HCT116 (cell line): ENCODE results near the gene PACSIN2. TPM values are rescaled to one million over a fixed set of nuclear protein-coding genes. Genes with fewer than 3 reads are reported as not detected.

Experiments
- ATAC-seq: fragments of 200-7000 bp; cut with Tn5 transposase; 2 replicates; pipeline ENCODE4 v1.9.1; 2020; ENCODE audit warnings: mild to moderate bottlenecking, moderate library complexity
- BruUV-seq: library from RNA; stranded (reverse); fragments of 400-500 nt; replicated peaks from 2 replicates; lab custom pipeline; 2021; lab: Mats Ljungman, UMichigan
- CTCF ChIA-PET: fragments of 300-600 bp; sonication (Branson Sonifier 250); formaldehyde crosslinking; loops from one replicate; lab custom pipeline; 2021; ENCODE audit warnings: antibody characterized with exemption; lab: Charles Lee
- POLR2A ChIA-PET: fragments of 300-600, 350-600 bp; sonication (Branson Sonifier 250); formaldehyde crosslinking; loops from one replicate; lab custom pipeline; 2021; ENCODE audit warnings: antibody characterized with exemption; lab: Charles Lee
- RAD21 ChIA-PET, 2 experiments: fragments of 300-600 bp; sonication (Branson Sonifier 250); formaldehyde crosslinking; loops; one replicate each; lab custom pipeline; 2023; ENCODE audit warnings: low total read pairs in 2 of 2; ENCODE audit not compliant: uncharacterized antibody in 2 of 2, unreplicated experiment in 2 of 2, low non-redundant PET in 1 of 2; lab: Charles Lee
- DNase-seq: peaks from one replicate; pipeline ENCODE4 v3.0.0-alpha.2; 2010; ENCODE audit warnings: low read depth, low spot score
- H2AFZ ChIP-seq: fragments of 200-600 bp; shearing (Covaris generic), sonication (generic); 2 replicates; pipeline ENCODE4 v1.6.1; 2017; ENCODE audit warnings: low read depth, mixed run types, mixed read lengths, antibody characterized with exemption, low read length; ENCODE audit not compliant: poor library complexity, severe bottlenecking
- H3K27ac ChIP-seq: 2 replicates; pipeline ENCODE4 v1.5.1; 2012; ENCODE audit warnings: low read depth, low read length
- H3K27me3 ChIP-seq: fragments of 200-600 bp; sonication (generic); 2 replicates; pipeline ENCODE4 v1.6.1; 2016; ENCODE audit warnings: mixed run types, low read length, mixed read lengths; ENCODE audit not compliant: insufficient read depth
- H3K36me3 ChIP-seq, 2 experiments: fragments of 200-500 bp in 1 of 2; fragments of 200-600 bp in 1 of 2; sonication (Bioruptor generic) in 1 of 2; sonication (generic) in 1 of 2; 2 replicates each; pipeline versions ENCODE4 v1.5.1 to v1.6.1; 2014 to 2016; ENCODE audit warnings: low read length in 2 of 2, inconsistent platforms in 1 of 2, mixed read lengths in 1 of 2, mixed run types in 1 of 2; ENCODE audit not compliant: insufficient read depth in 2 of 2, control insufficient read depth in 1 of 2
- H3K4me1 ChIP-seq, 2 experiments: fragments of 200-600 bp in 1 of 2; sonication (generic) in 1 of 2; 2 replicates each; pipeline versions ENCODE4 v1.5.1 to v1.6.1; 2012 to 2017; ENCODE audit warnings: low read length in 2 of 2, inconsistent platforms in 1 of 2, mild to moderate bottlenecking in 1 of 2, mixed read lengths in 1 of 2, mixed run types in 1 of 2, moderate library complexity in 1 of 2; ENCODE audit not compliant: insufficient read depth in 2 of 2, control insufficient read depth in 1 of 2
- H3K4me2 ChIP-seq: fragments of 200-600 bp; sonication (generic); 2 replicates; pipeline ENCODE4 v1.6.1; 2017; ENCODE audit warnings: mixed run types, low read length, mixed read lengths
- H3K4me3 ChIP-seq, 2 experiments: fragments of 200-600 bp in 1 of 2; sonication (generic) in 1 of 2; replicated peaks in 1 of 2; 2 replicates each; pipeline ENCODE4 v1.5.1; 2011 to 2016; ENCODE audit warnings: low read length in 2 of 2, control low read depth in 1 of 2, low read depth in 1 of 2, mild to moderate bottlenecking in 1 of 2, mixed read lengths in 1 of 2, mixed run types in 1 of 2
- H3K79me2 ChIP-seq: fragments of 200-600 bp; sonication (generic); 2 replicates; pipeline ENCODE4 v1.6.1; 2017; ENCODE audit warnings: mild to moderate bottlenecking, mixed run types, low read length, moderate library complexity, mixed read lengths; ENCODE audit not compliant: insufficient read depth
- H3K9ac ChIP-seq: fragments of 200-600 bp; sonication (generic); 2 replicates; pipeline ENCODE4 v1.6.1; 2016; ENCODE audit warnings: low read length, mixed read lengths
- H3K9me2 ChIP-seq: fragments of 200-600 bp; sonication (generic), shearing (Covaris generic); 2 replicates; pipeline ENCODE4 v1.6.1; 2017; ENCODE audit warnings: mixed run types, mild to moderate bottlenecking, moderate library complexity; ENCODE audit not compliant: insufficient read depth
- H3K9me3 ChIP-seq, 2 experiments: fragments of 200-500 bp in 1 of 2; fragments of 200-600 bp in 1 of 2; sonication (Bioruptor generic) in 1 of 2; sonication (generic) in 1 of 2; 2 replicates each; pipeline ENCODE4 v1.6.1; 2014 to 2017; ENCODE audit warnings: low read length in 2 of 2, mixed read lengths in 2 of 2, inconsistent platforms in 1 of 2, low read depth in 1 of 2, mild to moderate bottlenecking in 1 of 2, mixed run types in 1 of 2, moderate library complexity in 1 of 2; ENCODE audit not compliant: control insufficient read depth in 1 of 2, insufficient read depth in 1 of 2
- H4K20me1 ChIP-seq: fragments of 200-600 bp; sonication (generic), shearing (Covaris generic); 2 replicates; pipeline ENCODE4 v1.6.1; 2017; ENCODE audit warnings: mixed run types, mild to moderate bottlenecking, moderate library complexity; ENCODE audit not compliant: insufficient read depth
- ATF3 ChIP-seq: IDR thresholded peaks from 2 replicates; pipeline ENCODE4 v1.6.1; 2012
- CBX3 ChIP-seq: IDR thresholded peaks from 2 replicates; pipeline ENCODE4 v1.6.1; 2012; ENCODE audit warnings: low read depth
- EGR1 ChIP-seq: IDR thresholded peaks from 2 replicates; pipeline ENCODE4 v1.6.1; 2012; ENCODE audit warnings: low read depth
- ELF1 ChIP-seq: IDR thresholded peaks from 2 replicates; pipeline ENCODE4 v1.6.1; 2012; ENCODE audit warnings: low read depth, borderline replicate concordance
- EZH2 ChIP-seq: fragments of 200-600 bp; sonication (generic); IDR thresholded peaks from 2 replicates; pipeline ENCODE4 v1.6.1; 2017; ENCODE audit warnings: antibody characterized with exemption, mixed run types
- EZH2phosphoT487 ChIP-seq: fragments of 200-600 bp; IDR thresholded peaks from 2 replicates; pipeline ENCODE4 v1.6.1; 2018; ENCODE audit warnings: antibody characterized with exemption, borderline replicate concordance
- MAX ChIP-seq: IDR thresholded peaks from 2 replicates; pipeline ENCODE4 v1.6.1; 2012
- RAD21 ChIP-seq: IDR thresholded peaks from 2 replicates; pipeline ENCODE4 v1.6.1; 2012; ENCODE audit warnings: low read depth, mild to moderate bottlenecking
- REST ChIP-seq: IDR thresholded peaks from 2 replicates; pipeline ENCODE4 v1.6.1; 2012; ENCODE audit warnings: low read depth
- SIN3A ChIP-seq: IDR thresholded peaks from 2 replicates; pipeline ENCODE4 v1.6.1; 2012; ENCODE audit warnings: low read depth
- SRF ChIP-seq: IDR thresholded peaks from 2 replicates; pipeline ENCODE4 v1.6.1; 2012; ENCODE audit warnings: low read depth
- TCF7L2 ChIP-seq: IDR thresholded peaks from 2 replicates; pipeline ENCODE4 v1.7.0; 2011; ENCODE audit warnings: borderline replicate concordance, inconsistent platforms; ENCODE audit not compliant: insufficient read depth, insufficient read length; ENCODE audit errors: extremely low read depth
- YY1 ChIP-seq: IDR thresholded peaks from 2 replicates; pipeline ENCODE4 v1.6.1; 2011; ENCODE audit warnings: low read length, low read depth, moderate library complexity, mild to moderate bottlenecking; ENCODE audit not compliant: insufficient replicate concordance; ENCODE audit errors: extremely low read depth
- ZBTB33 ChIP-seq: IDR thresholded peaks from 2 replicates; pipeline ENCODE4 v1.6.1; 2011; ENCODE audit warnings: mild to moderate bottlenecking, low read length, moderate library complexity; ENCODE audit not compliant: insufficient replicate concordance; ENCODE audit errors: extremely low read depth
- ZNF274 ChIP-seq: fragments of 200-500 bp; sonication (Bioruptor generic); IDR thresholded peaks from 2 replicates; pipeline ENCODE4 v1.6.1; 2014; ENCODE audit warnings: mild to moderate bottlenecking, low read depth, low read length, inconsistent platforms
- intact Hi-C: fragments of 100-400 bp; cut with micrococcal nuclease; formaldehyde crosslinking; loops from 2 replicates; pipeline ENCODE4 v1.10.0; 2022
- total RNA-seq: library from RNA; stranded (reverse); gene quantifications from one replicate; pipeline ENCODE4 v1.2.1, GENCODE V29; 2021; ENCODE audit not compliant: unreplicated experiment

The PACSIN2 gene
- total RNA-seq, 1 experiment from 2014 or later = 48.2 TPM

- Histone ChIP-seq H3K9ac (no peak overlapping the region), H3K27ac (no peak overlapping the region), H3K79me2 (no peaks in the 10 kb centered on the region), H3K9me3 (no peaks in the 10 kb centered on the region), H3K36me3 (peaks cover 3 to 10% of the 10 kb centered on the region in 2 experiments; a peak in 3 of 4 replicates), H3K4me1 (peaks cover 0 to 12% of the 10 kb centered on the region in 2 experiments; a peak in 2 of 4 replicates), H3K27me3 (no peaks in the 10 kb centered on the region), H3K4me3 (no peak overlapping the region), H4K20me1 (no peaks in the 10 kb centered on the region), H2AFZ (no peak overlapping the region), H3K4me2 (no peak overlapping the region)
- ChIA-PET CTCF (interaction anchor here (0.6 kb wide), 1 partner anchor 153 kb away, joined by 3 read pairs; no protein-coding TSS in a partner anchor), POLR2A (no interaction called here), RAD21 (no interaction called here)
- intact Hi-C loops = loop anchor here (5.0 to 10.0 kb wide), 2 partner anchors 87 to 235 kb away; no protein-coding TSS in a partner anchor
- no peak for DNase-seq
- ATAC-seq = no peak
- no TSS peak for BruUV-seq
- TF ChIP-seq YY1 = no peak
- no peak for TF ChIP-seq ZBTB33
- no peak for TF ChIP-seq SRF
- no peak for TF ChIP-seq ATF3
- TF ChIP-seq SIN3A = no peak
- TF ChIP-seq REST = no peak
- TF ChIP-seq EZH2 = no peak
- TF ChIP-seq ZNF274 = no peak
- no peak for TF ChIP-seq RAD21
- TF ChIP-seq EGR1 = no peak
- no peak for TF ChIP-seq TCF7L2
- TF ChIP-seq MAX = no peak
- TF ChIP-seq ELF1 = no peak
- no peak for TF ChIP-seq CBX3
- TF ChIP-seq EZH2phosphoT487 = no peak
- TF ChIP-seq, all 23 proteins: peak for 0
- no peaks in the 10 kb centered on the region for H3K9me2 ChIP-seq
Measured at GRCh38 chr22:42869463-42869862, 145.5 kb downstream of the PACSIN2 start.
